GM21528 (cell line): Measurements from ENCODE around the gene SMG6.
"Not testable (repeated sequence)": the region's sequence is repeated elsewhere in the genome, so short reads cannot be mapped to it uniquely, and the experiment has no call there.

Source experiments
- ATAC-seq: cut with Tn5 transposase; IDR thresholded peaks from one replicate; pipeline ENCODE4 v1.9.1; 2021; ENCODE audit warnings: mild to moderate bottlenecking, moderate library complexity; ENCODE audit not compliant: unreplicated experiment, low FRiP score

SMG6 gene

GRCh38 chr17:2309338-2310154 lies 6.0 kb upstream of the SMG6 start:
- no peak for ATAC-seq

- no peak for ATAC-seq
Measured at GRCh38 chr17:2304931-2305330, 1.3 kb upstream of the SMG6 start.

GRCh38 chr17:2302778-2303203 lies 794 bp downstream of the SMG6 start:
- peak; percentile 19 for ATAC-seq

DNA sequence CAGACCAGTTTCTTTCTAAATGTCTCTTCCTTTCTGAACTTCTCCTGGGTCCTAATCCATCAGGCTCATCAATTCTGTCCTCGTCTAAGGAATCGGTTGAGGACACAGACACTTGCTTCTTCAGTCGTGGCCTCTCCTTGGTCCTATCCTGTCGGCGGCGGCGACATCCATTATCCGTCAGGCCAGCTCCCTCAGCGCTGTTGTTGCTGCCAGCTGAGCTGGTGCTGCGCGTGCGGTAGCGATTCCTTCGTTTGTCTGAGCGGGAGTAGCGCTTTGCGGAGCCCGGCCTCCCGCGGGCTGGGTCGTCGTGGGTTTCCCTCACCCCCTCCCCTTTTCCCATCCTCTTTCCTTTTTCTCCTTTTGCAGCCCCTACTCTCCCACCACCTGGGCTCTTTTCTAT lies 3.8 kb downstream of the SMG6 start:
- ATAC-seq: no peak

- no peak for ATAC-seq
Measured at GRCh38 chr17:2299136-2299535, 4.4 kb downstream of the SMG6 start.

DNA sequence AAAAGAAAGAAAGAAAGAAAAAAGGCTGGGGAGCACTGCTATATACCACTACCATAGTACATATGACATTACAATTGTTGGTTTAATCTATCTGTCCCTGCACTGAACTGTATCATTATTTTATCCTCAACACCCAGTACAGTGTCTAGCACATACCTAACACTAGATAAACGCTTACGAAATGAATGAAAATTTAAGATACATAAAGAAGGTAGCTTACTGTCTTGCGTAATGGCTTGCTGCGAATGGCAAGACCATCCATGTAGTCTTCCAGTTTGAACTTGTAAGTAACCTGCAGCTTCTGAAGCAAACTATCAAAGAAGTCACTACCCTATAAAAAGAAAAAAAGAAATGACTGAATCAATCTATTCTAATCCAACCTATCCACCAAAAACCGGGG lies 6.6 kb downstream of the SMG6 start:
- no peak for ATAC-seq

DNA sequence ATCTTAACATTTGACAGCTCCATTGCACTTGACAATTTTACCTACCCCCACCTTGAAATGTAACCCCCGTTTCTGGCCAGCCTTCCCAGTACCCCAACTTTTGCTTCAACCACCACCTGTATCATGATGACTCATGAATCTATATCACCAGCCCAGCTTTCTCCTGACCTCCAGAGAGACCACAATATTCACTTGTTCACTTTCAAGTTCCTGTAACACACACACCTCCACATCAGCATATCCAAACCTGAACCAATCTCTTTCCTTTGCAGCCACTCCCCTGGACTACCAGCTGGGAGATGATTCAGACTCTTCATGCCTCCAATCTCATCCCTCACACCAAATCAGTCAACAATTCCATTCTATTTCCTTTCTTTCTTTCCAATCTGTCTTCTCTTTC lies 8.0 kb downstream of the SMG6 start:
- ATAC-seq: no peak

GRCh38 chr17:2292100-2292499 lies 11.5 kb downstream of the SMG6 start:
- ATAC-seq: no peak

- no peak for ATAC-seq
Measured at GRCh38 chr17:2289878-2290478, 13.6 kb downstream of the SMG6 start.

DNA sequence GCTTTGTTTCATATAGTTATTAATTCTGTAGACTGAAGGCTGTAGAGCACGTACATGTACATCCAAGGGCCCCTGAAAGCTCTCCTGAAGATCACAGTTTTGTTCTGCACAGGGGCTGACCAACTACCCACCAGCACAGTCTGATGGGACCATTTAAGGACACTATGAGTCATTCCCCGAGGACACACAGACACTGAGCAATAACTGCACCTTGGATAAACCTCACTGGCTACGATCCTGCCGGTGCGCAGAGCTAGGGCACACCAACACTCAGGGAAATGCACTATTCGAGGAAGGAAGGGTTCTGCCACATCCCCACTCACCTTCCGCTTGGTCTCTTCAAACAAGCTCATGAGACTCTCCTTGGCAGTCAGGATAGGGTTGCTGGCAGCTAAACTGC lies 20.3 kb downstream of the SMG6 start:
- ATAC-seq: no peak

- ATAC-seq: no peak
Measured at GRCh38 chr17:2282297-2282873, 21.2 kb downstream of the SMG6 start.

DNA sequence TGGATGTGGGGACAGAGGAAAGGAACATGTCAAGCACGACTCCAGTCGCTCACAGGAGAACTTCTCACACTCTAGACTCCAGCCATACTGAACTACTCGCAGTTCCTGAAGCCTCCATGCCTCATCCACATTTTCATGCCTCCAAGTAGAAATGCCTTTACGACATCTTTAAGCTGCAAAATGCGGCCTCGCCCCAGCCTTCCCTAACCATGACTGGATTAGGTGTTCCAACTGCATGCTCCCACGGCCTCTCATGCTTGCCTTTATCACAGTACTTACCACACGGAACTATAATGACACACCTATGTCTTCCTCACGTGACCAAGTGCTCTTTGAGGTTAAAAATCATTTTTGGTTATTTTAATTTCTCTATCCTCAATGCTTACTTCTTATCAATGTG lies 23.9 kb downstream of the SMG6 start:
- ATAC-seq: no peak

DNA sequence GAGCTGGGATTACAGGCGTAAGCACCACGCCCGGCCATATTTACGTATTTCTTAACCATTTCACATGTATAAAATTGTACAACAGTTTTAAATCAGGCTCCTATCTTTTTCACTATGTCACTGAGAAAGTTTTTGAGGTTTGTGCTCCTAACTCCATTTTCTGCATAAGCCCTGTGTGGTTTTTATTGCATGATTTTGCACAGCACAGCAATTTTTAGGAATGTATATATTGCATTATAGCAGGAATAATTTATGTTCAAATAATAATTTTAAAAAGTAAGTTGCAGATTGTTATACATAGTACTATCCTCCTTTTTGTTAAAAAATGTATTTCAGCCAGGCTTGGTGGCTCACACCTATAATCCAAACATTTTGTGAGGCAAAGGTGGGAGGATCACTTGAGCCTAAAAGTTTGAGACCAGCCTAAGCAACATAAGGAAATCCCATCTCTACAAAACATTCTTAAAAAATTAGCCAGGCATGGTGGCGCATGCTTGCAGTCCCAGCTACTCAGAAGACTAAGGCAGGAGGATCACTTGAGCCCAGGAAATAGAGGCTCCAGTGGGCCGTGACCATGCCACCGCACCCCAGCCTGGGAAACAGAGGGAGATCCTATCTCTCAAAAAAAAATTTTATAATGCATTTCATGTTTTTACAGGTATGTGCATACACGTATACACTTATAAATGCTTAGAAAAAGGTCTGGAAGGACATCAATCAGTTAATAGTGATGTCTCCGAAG lies 26.0 kb downstream of the SMG6 start:
- ATAC-seq: no peak

- no peak for ATAC-seq
Measured at GRCh38 chr17:2275722-2276121, 27.9 kb downstream of the SMG6 start.

GRCh38 chr17:2274414-2274813 lies 29.2 kb downstream of the SMG6 start:
- no peak for ATAC-seq

DNA sequence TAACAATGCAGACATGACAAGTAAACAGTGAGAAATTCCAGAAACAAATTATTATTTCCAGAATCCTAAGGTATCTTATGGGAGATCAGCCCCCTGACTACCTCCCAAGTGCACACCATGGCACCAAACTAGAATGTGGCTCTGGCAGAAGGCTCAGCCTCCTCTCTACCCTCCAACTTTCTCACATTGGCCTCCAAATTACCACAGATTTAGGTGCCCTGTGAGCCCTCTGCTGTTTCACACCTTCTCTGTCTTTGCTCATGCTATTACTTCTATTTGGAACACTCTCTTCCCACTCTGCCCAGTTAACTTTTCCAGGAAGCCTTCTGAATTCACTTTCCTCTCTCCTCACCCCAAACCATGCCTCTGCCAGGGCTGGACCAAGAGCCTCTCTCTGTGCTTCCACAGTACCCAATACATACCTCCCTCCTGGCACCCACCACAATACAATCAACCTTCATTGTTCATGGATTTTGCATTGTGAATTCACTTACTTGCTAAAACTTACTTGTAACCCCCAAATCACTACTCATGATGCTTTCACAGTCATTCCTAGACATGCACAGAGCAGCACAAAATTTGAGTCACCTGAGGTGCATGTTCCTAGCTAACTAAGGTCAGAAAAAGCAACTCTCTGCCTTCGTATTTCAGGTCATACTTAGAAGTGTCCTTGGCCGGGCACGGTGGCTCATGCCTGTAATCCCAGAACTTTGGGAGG lies 31.4 kb downstream of the SMG6 start:
- ATAC-seq: no peak

DNA sequence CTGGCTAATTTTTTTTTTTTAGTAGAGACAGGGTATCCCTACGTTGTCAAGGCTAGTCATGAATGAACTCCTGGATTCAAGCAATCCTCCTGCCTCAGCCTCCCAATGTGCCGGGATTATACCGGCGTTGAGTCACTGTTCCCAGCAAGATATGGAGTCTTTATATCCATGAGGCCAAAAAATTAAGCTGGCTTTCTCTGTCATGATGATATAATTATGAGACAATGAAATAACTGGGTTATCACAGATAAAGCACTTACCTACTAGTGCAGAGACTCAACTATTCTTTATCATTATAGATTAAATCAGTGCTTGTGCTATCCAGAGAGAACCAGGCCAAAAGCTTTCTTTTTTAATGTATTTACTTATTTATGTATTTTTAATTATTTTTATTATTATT lies 36.2 kb downstream of the SMG6 start:
- no peak for ATAC-seq

- ATAC-seq: no peak
Measured at GRCh38 chr17:2266865-2267228, 36.7 kb downstream of the SMG6 start.

DNA sequence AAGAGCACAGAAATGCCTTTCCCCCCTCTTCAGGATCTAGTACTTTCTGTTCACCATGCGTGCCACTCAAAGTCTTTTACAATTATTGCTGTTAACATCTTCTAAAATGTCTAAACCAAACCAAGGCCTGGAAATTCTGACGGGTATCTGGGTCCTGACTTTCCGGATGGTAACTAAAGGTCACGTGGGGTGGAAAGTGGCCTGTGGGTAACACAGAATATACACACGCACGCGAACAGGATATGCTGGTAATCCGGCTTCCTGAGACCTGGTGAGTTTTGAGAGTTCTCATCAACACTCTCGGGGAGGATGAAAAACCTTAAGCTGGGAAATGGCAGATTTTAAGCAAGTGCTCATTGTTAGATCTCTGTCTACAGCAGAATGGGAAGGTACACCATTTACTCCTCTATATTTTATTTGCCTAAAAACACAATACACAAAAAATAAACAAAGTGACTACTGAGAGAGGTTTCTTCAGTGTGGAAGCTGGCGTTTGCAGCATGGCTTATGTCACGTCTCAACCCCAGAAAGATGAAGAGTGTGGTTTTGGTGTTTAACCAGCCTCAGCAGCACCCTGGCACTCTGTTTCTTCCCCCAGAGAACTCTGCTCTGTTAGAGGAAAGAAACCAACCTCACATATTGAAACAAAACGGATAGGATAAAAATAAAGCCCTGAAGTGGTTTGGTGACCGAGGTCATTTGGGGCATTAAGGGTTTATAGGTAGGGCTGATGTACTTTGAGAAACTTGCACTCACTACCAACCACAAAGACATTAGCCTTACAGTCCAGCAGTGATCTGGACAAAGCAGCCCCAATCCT lies 37.3 kb downstream of the SMG6 start:
- peak; percentile 71 for ATAC-seq

DNA sequence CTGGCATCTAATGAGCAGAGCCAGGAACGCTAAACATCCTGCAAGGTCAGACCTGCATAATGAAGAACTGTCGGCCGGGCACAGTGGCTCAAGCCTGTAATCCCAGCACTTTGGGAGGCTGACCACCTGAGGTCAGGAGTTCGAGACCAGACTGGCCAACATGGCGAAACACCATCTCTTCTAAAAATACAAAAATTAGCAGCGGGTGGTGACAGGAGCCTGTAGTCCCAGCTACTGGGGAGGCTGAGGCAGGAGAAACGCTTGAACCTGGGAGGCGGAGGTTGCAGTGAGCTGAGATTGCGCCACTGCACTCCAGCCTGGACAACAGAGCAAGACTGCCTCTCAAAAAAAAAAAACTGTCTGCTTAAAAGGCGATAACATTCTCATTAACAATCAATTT lies 38.4 kb downstream of the SMG6 start:
- ATAC-seq: not testable (repeated sequence)
